ENCODE results near the gene CCSER1. TPM values are rescaled to one million over a fixed set of nuclear protein-coding genes. Genes with fewer than 3 reads are reported as not detected.

The CCSER1 gene
- total and polyA plus RNA-seq, 2 of the 8 experiments (the other 6 are each of a cell fraction or from before 2014, with no cell fraction given): 0.26 to 0.84 TPM

GRCh38 chr4:90226734-90227133 lies 99.5 kb downstream of the CCSER1 start:
- no peak overlapping the region for H3K56ac ChIP-seq (replicated peaks; ENCODE audit: insufficient read length, low read depth, low read length)
- H4K8ac ChIP-seq (ENCODE audit: extremely low read depth, insufficient read depth, low read length): no peak overlapping the region
- no peaks in the 10 kb centered on the region for H3K23me2 ChIP-seq (ENCODE audit: low read depth, low read length)
- POLR2A ChIA-PET (ENCODE audit: partially characterized antibody): no interaction called here
- no peak overlapping the region for H4K91ac ChIP-seq (replicated peaks; ENCODE audit: insufficient read length, low read length)
- no peak overlapping the region for H2BK15ac ChIP-seq (ENCODE audit: low read length)
- no peak overlapping the region for H4K5ac ChIP-seq (ENCODE audit: insufficient read length, low read depth, low read length)
- H3K79me2 ChIP-seq (ENCODE audit: control insufficient read depth in 1 of 2, insufficient read depth in 2 of 2, low read length in 2 of 2): no peaks in the 10 kb centered on the region
- H3K79me1 ChIP-seq (ENCODE audit: low read depth, low read length): no peaks in the 10 kb centered on the region
- H2AFZ ChIP-seq (ENCODE audit: low read length): no peak overlapping the region
- H3K36me3 ChIP-seq (ENCODE audit: control insufficient read depth in 2 of 4, insufficient read depth in 4 of 4, low read length in 3 of 4): no peaks in the 10 kb centered on the region
- H3K4me2 ChIP-seq (ENCODE audit: insufficient read depth in 1 of 2, low read depth in 2 of 2, low read length in 2 of 2): no peak overlapping the region
- H3K23ac ChIP-seq (ENCODE audit: insufficient read length): no peak overlapping the region
- FAIRE-seq (no peak), DNase-seq (ENCODE audit: low read depth in 1 of 2, low spot score in 2 of 2) (no peak)
- no peak overlapping the region for H3K18ac ChIP-seq (ENCODE audit: extremely low read depth, low read length)
- H3K9me3 ChIP-seq (ENCODE audit: insufficient read depth in 2 of 2, low read depth in 1 of 2, low read length in 1 of 2): peaks cover 0 to 9% of the 10 kb centered on the region in 2 experiments; a peak in 3 of 4 replicates
- no peaks in the 10 kb centered on the region for H4K20me1 ChIP-seq (replicated peaks in 1 of 2; ENCODE audit: control insufficient read depth in 1 of 2, insufficient read depth in 2 of 2, low read length in 2 of 2)
- H2BK20ac ChIP-seq (ENCODE audit: low read length): no peak overlapping the region
- CTCF ChIA-PET (ENCODE audit: partially characterized antibody): interaction anchor here (1.1 to 1.6 kb wide), 2 partner anchors 9 to 30 kb away, joined by 3 to 8 read pairs; no protein-coding TSS in a partner anchor
- H3K4me1 ChIP-seq (replicated peaks in 1 of 4; ENCODE audit: control insufficient read depth in 3 of 4, insufficient read depth in 4 of 4, low read length in 3 of 4): no peaks in the 10 kb centered on the region
- H3K4ac ChIP-seq (replicated peaks; ENCODE audit: insufficient read length, low read depth, low read length): no peak overlapping the region
- H2BK5ac ChIP-seq (ENCODE audit: low read depth, low read length): no peak overlapping the region
- H2BK12ac ChIP-seq (ENCODE audit: low read depth, low read length): no peak overlapping the region
- H3K9ac ChIP-seq (replicated peaks in 1 of 4; ENCODE audit: extremely low read depth in 1 of 4, low read depth in 3 of 4, low read length in 3 of 4): no peak overlapping the region
- H2AK5ac ChIP-seq (ENCODE audit: low read depth, low read length): no peak overlapping the region
- H3K27ac ChIP-seq (ENCODE audit: low read depth, low read length): no peak overlapping the region
- no peaks in the 10 kb centered on the region for H3K27me3 ChIP-seq (replicated peaks in 1 of 4; ENCODE audit: control insufficient read depth in 3 of 4, extremely low read depth in 1 of 4, insufficient read depth in 3 of 4, low read length in 3 of 4)
- H3K4me3 ChIP-seq (ENCODE audit: extremely low read depth in 1 of 4, insufficient read depth in 2 of 4, low read depth in 3 of 4, low read length in 4 of 4): no peak overlapping the region
- H2BK120ac ChIP-seq (replicated peaks; ENCODE audit: low read depth, low read length): no peak overlapping the region
- H3K14ac ChIP-seq (ENCODE audit: insufficient read length): no peak overlapping the region
- no peak for TF ChIP-seq KDM5A (IDR thresholded peaks at IDR 0.05; ENCODE audit: low read length)
- no peak for TF ChIP-seq POLR2A (IDR thresholded peaks at IDR 0.05; ENCODE audit: control extremely low read depth in 1 of 2, low read depth in 2 of 2, low read length in 2 of 2)
- no peak for TF ChIP-seq KDM1A (IDR thresholded peaks at IDR 0.05; ENCODE audit: borderline replicate concordance, low read length)
- TF ChIP-seq YY1 (IDR thresholded peaks at IDR 0.05; ENCODE audit: low read depth, low read length): no peak
- no peak for TF ChIP-seq HDAC2 (IDR thresholded peaks at IDR 0.05; ENCODE audit: borderline replicate concordance in 1 of 2, low read depth in 2 of 2, low read length in 2 of 2)
- no peak for TF ChIP-seq TCF12 (IDR thresholded peaks at IDR 0.05; ENCODE audit: low read depth, low read length)
- TF ChIP-seq TAF7 (optimal IDR thresholded peaks at IDR 0.05; ENCODE audit: borderline replicate concordance, low read depth, low read length): no peak
- TF ChIP-seq GABPA (IDR thresholded peaks at IDR 0.05; ENCODE audit: borderline replicate concordance, insufficient read depth, low read length): no peak
- TF ChIP-seq CTCF (IDR thresholded peaks at IDR 0.05; ENCODE audit: control extremely low read depth in 1 of 3, insufficient read depth in 1 of 3, low read depth in 1 of 3, low read length in 3 of 3): no peak
- no peak for TF ChIP-seq EP300 (IDR thresholded peaks at IDR 0.05; ENCODE audit: borderline replicate concordance in 1 of 2, low read depth in 2 of 2, low read length in 2 of 2)
- no peak for TF ChIP-seq POU5F1 (IDR thresholded peaks at IDR 0.05; ENCODE audit: low read depth, low read length)
- no peak for TF ChIP-seq RAD21 (IDR thresholded peaks at IDR 0.05 in 1 of 2, conservative IDR thresholded peaks at IDR 0.05 in 1 of 2; ENCODE audit: low read depth in 2 of 2, low read length in 2 of 2)
